Choroid plexus epithelial cell (primary cell): ENCODE results near the gene TK2.

Experiments used
- DNase-seq: peaks from one replicate; pipeline ENCODE4 v3.0.0-alpha.2; 2010; ENCODE audit warnings: low read depth
- H3K4me3 ChIP-seq: 2 replicates; pipeline ENCODE4 v1.5.1; 2011; ENCODE audit warnings: low read depth, mild to moderate bottlenecking, control low read depth, low read length, moderate library complexity
- TF ChIP-seq, protein P1 (sequence below): conservative IDR thresholded peaks from 2 replicates; pipeline ENCODE4 v1.5.1; 2011; ENCODE audit warnings: low read depth, mild to moderate bottlenecking, control low read depth, inconsistent platforms, low read length, moderate library complexity

The TK2 gene

DNA sequence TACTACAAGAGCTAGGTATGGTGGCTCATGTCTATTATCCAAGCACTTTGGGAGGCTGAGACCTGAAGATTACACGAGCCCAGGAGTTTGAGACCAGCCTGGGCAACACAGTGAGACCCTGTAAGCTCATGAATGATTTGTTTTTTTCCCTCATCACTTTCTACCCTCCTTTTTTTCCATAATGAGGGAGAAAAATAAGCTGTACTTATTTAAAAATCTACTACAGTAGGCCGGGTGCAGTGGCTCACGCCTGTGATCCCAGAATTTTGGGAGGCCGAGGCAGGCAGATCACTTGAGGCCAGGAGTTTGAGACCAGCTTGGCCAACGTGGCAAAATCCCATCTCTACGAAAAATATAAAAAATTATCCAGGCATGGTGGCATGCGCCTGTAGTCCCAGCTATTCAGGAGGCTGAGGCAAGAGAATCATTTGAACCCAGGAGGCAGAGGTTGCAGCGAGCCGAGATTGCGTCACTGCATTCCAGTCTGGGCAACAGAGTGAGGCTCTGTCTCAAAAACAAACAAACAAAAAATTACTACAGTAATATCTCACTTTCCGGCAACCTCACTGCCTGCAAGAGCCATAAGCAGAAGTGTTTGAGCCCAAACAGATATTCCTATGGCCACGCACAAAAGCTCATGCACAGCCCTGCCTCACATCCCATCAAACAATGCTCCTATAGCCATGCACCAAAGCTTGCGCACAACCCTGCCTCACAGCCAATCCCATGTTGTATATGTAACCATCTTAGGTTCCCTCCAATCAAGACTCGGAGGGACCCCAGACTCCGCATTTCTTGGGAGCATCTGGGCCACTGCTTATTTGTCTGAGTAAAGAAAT, 37.4 kb downstream of the TK2 start:
- DNase-seq = peak; percentile 79
- TF ChIP-seq, protein P1, sequence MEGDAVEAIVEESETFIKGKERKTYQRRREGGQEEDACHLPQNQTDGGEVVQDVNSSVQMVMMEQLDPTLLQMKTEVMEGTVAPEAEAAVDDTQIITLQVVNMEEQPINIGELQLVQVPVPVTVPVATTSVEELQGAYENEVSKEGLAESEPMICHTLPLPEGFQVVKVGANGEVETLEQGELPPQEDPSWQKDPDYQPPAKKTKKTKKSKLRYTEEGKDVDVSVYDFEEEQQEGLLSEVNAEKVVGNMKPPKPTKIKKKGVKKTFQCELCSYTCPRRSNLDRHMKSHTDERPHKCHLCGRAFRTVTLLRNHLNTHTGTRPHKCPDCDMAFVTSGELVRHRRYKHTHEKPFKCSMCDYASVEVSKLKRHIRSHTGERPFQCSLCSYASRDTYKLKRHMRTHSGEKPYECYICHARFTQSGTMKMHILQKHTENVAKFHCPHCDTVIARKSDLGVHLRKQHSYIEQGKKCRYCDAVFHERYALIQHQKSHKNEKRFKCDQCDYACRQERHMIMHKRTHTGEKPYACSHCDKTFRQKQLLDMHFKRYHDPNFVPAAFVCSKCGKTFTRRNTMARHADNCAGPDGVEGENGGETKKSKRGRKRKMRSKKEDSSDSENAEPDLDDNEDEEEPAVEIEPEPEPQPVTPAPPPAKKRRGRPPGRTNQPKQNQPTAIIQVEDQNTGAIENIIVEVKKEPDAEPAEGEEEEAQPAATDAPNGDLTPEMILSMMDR = no peak
- H3K4me3 ChIP-seq = no peak overlapping the region

DNA sequence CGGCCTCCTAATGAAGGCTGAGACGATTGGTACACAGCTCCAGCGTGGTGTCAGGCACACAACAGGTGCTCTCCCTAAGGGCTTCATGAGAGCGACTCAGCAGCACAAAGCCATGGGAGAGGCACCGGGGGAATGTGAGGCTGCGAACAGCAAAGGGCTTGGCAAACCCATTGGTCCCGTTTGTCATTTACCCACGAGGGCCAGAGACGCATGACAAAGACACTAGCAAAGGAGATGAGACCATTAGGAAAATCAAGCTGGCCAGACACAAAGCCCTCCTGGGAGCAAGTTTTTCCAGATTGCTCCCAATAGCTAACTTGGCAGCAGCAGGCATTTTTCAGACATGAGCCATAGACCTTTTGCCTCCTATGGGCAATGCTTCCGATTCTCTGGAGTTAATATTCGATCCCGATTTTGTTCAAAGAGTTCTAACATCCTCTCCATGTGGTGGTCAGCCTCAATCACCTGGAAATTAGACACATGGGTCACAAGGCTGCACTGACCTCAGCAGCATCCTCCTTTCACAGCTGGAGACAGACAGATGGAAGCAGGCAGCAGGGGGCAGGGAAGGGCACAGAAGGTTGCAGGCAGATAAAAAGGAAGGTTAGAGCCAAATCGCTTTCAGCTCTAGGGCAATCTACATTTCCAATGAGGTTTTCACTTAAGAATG, 38.2 kb downstream of the TK2 start:
- DNase-seq = peak; percentile 72
- TF ChIP-seq, protein P1 = peak; percentile 10
- no peak overlapping the region for H3K4me3 ChIP-seq

DNA sequence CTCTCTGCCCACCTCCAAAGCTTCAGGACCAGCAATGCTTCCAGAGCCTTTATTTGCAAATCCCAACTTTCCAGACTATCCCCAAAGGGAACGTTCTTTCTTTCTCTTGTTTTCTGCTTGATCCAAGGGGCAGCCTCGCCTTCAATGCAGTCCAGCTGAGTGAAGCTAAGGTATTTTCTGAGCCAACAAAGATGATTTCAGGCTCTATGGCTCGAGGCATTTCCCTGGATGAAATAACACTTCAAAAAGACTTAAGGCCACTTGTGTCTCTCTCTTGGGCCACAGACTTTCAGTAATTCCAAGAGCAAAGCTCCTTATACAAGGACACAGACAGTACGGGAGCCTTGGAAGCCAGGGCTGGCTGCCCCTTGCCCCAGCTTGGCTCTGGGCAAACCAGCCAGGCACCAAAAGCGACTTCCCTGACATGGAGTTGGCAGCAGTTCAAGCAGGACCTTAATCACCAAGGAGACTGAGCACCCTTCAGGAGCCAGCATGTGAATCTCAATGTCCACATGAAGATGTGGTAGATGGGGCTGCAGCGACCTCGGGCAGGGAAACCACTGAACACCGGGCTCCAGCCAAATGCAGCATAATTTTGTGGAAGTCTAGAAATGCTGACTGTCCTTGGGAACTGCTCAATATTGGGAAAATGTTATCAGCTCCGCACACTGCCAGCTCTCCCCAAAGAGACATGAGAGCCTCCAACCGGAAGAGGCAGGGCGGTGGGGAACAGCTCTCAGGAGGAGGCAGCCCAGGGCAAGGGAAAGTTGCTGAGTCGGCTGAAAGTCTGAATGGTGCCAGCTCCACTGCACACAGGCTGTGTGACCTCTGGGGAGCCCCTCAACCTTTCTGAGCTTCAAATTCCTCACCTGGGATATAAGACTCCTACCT, 39.0 kb downstream of the TK2 start:
- no peak overlapping the region for H3K4me3 ChIP-seq
- TF ChIP-seq, protein P1 = no peak
- no peak for DNase-seq

DNA sequence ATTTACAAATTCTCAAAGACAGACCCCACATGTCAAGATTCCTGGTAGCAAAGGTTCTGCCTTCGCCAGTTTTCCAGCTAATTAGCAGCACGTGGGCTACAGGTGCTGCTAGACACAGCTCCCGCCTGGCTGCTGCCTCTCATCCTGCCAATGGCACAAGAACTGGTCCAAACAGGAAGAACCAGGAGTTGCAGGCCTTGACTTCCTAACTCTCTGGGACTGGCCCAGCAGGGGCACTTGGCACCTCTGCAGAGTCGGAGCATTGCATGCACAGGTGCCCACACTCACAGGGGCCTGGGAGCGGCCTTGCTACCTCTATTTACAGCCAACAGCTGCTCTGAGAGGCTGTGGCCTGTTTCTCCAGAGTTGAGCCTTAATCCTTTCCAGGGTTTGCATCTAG, 39.6 kb downstream of the TK2 start:
- no peak overlapping the region for H3K4me3 ChIP-seq
- TF ChIP-seq, protein P1 = no peak
- DNase-seq = no peak

DNA sequence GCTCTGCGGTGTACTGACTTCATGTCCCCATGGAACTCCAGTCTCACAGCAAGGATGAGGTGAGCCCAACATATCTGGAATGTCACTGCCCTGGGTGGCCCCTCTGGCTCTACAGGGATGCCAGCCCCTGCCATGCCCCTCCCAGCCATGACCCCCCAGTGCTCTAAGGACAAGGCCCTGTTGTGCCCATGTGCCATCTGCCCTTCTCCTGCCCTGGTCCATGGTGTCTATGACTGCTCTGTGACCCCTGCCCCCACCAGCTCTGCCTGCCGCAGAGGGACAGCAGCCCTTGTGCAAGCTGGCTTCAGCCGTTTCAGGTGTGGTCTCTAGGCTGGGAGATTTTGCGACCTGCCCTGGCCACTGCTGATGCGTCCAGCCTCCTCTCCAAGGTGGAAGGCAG, 40.3 kb downstream of the TK2 start:
- TF ChIP-seq, protein P1 = no peak
- no peak for DNase-seq
- H3K4me3 ChIP-seq = no peak overlapping the region

DNA sequence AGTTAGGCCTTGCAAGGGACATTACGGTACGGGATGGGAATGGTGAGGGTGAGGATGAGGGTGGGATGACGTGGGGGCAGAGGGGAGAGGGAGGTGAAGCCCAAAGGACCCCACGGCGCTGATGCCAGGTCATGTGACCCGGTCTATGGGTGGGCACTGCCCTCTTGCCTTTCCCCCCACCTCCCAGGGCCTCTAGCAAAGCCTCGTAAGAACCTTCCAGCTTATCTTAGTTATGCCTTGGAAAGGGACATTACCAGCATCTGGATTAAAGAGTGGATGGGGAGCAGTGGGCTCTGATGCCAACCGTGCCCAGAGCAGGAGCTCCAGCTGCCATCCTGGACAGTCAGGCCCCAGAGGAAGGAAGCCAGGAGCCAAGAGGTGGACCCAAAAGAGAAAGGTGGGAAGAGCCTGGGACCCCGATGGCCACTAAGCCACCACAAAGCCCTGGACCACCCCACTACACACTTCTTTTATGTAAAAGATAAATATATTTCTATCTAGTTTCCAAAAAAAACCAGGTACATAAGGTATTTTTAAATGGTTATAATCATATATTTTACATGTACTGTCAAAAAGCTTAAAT, 40.9 kb downstream of the TK2 start:
- no peak overlapping the region for H3K4me3 ChIP-seq
- TF ChIP-seq, protein P1 = no peak
- no peak for DNase-seq
